Natural killer cell (primary cell): Measurements from ENCODE around the gene CDCA7L. TPM values are rescaled to one million over a fixed set of nuclear protein-coding genes. Genes with fewer than 3 reads are reported as not detected.
A peak's percentile ranks its signal among the peaks of the same experiment; 100 is the strongest.

ENCODE experiments used
- ATAC-seq, 3 donors: fragments of 150-1000 bp in 2 of 3; fragments of 200-7000 bp in 1 of 3; cut with Tn5 transposase; 1 replicate in 1 of 3; 2 replicates in 2 of 3; pipeline ENCODE4 v1.10.0; 2021; ENCODE audit warnings: mild to moderate bottlenecking in 2 of 3, moderate library complexity in 2 of 3
- DNase-seq, 2 donors: peaks; one replicate each; pipeline versions ENCODE4 v3.0.0 to v3.0.0-alpha.2; 2013 to 2021; ENCODE audit warnings: mixed read lengths in 1 of 2
- H3K27ac ChIP-seq: one replicate; pipeline ENCODE4 v1.5.1; 2013; ENCODE audit warnings: mild to moderate bottlenecking, low read length
- H3K27me3 ChIP-seq: one replicate; pipeline ENCODE4 v1.6.1; 2013; ENCODE audit warnings: low read length; ENCODE audit not compliant: control insufficient read depth, insufficient read depth
- H3K36me3 ChIP-seq: one replicate; pipeline ENCODE4 v1.6.1; 2013; ENCODE audit warnings: low read length; ENCODE audit not compliant: control insufficient read depth, insufficient read depth
- H3K4me1 ChIP-seq: one replicate; pipeline ENCODE4 v1.6.1; 2013; ENCODE audit warnings: low read length; ENCODE audit not compliant: control insufficient read depth, insufficient read depth
- H3K4me3 ChIP-seq: one replicate; pipeline ENCODE4 v1.5.1; 2013; ENCODE audit warnings: low read length
- H3K9me3 ChIP-seq: one replicate; pipeline ENCODE4 v1.6.1; 2013; ENCODE audit warnings: low read length; ENCODE audit not compliant: control insufficient read depth, insufficient read depth
- H3K27ac Mint-ChIP-seq, 2 donors: one replicate each; pipeline ENCODE4 v1.8.0; 2022; ENCODE audit warnings: mild to moderate bottlenecking in 2 of 2, mixed read lengths in 2 of 2, moderate library complexity in 1 of 2
- H3K27me3 Mint-ChIP-seq, 2 donors: one replicate each; pipeline ENCODE4 v1.8.0; 2022; ENCODE audit warnings: low read depth in 2 of 2, mixed read lengths in 2 of 2
- H3K36me3 Mint-ChIP-seq: one replicate; pipeline ENCODE4 v1.8.0; 2022; ENCODE audit warnings: mixed read lengths
- H3K4me1 Mint-ChIP-seq, 2 donors: one replicate each; pipeline ENCODE4 v1.8.0; 2022; ENCODE audit warnings: mixed read lengths in 2 of 2
- H3K4me3 Mint-ChIP-seq: one replicate; pipeline ENCODE4 v1.8.0; 2022; ENCODE audit warnings: mild to moderate bottlenecking, moderate library complexity, mixed read lengths
- H3K9me3 Mint-ChIP-seq, 2 donors: one replicate each; pipeline ENCODE4 v1.8.0; 2022; ENCODE audit warnings: mixed read lengths in 2 of 2
- WGBS: methylation state at CpG from one replicate; pipeline ENCODE4 v1.1.7; 2013; ENCODE audit warnings: missing lambda C conversion rate; ENCODE audit not compliant: insufficient coverage; 5-methylcytosine and 5-hydroxymethylcytosine counted together
- intact Hi-C: fragments of 100-400 bp; cut with micrococcal nuclease; formaldehyde crosslinking; loops from one replicate; pipeline ENCODE4 v1.14.2; 2022
- total RNA-seq, 4 donors: library from RNA; stranded (reverse); fragments of 120-200 nt in 1 of 4; gene quantifications; one replicate each; pipeline versions ENCODE4 v1.2.3 to v1.2.4, GENCODE V29; 2013 to 2022
- TF ChIP-seq, protein P1 (sequence below): fragments of 200-600 bp; IDR thresholded peaks from one replicate; pipeline ENCODE4 v1.8.0; 2022; ENCODE audit warnings: antibody characterized with exemption

Gene CDCA7L
- total RNA-seq, 3 donors from 2014 or later (not counting 1 experiment from before 2014, with no cell fraction given) = 3.1 to 5.0 (median 4.5) TPM

DNA sequence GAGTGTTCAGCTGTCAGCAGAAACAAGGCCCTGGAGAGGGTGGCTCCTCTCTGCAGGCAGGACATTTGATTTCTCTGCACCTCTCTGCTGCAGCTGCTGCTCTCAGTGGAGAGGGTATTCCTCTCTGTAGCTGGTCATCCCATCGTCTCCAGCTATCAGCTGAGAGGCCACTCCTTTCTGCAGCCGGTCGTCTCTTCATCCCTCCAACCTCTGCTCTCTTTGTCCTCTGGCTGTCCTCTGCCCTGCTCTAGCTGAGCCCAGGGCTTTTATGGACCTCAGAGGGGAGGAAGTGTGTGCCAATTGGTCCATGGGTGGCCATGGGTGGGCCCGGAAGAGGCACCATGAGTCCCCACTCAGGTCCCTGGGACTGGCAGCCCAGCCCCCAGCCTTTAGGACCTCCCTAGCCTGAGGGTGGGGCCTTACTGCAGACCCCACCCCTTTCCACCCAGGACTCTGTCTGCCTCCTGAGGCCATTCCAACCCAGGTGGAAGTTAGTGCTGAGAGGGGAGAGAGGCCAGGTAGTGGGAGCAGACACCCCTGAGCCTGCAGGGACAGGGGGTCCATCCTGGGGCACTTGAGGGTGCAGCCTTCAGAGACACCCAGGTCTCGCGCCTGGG lies 26.2 kb upstream of the CDCA7L start:
- H3K27ac ChIP-seq = no peak overlapping the region
- 83% methylated on average over 6 of the region's 6 CpGs for whole genome bisulfite sequencing
- intact Hi-C loops = no loop called here
- H3K27ac Mint-ChIP-seq = no peak overlapping the region
- TF ChIP-seq, protein P1, sequence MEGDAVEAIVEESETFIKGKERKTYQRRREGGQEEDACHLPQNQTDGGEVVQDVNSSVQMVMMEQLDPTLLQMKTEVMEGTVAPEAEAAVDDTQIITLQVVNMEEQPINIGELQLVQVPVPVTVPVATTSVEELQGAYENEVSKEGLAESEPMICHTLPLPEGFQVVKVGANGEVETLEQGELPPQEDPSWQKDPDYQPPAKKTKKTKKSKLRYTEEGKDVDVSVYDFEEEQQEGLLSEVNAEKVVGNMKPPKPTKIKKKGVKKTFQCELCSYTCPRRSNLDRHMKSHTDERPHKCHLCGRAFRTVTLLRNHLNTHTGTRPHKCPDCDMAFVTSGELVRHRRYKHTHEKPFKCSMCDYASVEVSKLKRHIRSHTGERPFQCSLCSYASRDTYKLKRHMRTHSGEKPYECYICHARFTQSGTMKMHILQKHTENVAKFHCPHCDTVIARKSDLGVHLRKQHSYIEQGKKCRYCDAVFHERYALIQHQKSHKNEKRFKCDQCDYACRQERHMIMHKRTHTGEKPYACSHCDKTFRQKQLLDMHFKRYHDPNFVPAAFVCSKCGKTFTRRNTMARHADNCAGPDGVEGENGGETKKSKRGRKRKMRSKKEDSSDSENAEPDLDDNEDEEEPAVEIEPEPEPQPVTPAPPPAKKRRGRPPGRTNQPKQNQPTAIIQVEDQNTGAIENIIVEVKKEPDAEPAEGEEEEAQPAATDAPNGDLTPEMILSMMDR = no peak
- ATAC-seq = no peak
- no peak for DNase-seq
- peaks cover 8 to 10% of the 10 kb centered on the region in 2 donors for H3K4me1 Mint-ChIP-seq
- no peaks in the 10 kb centered on the region for H3K36me3 Mint-ChIP-seq
- H3K4me1 ChIP-seq = peaks cover 16% of the 10 kb centered on the region
- H3K36me3 ChIP-seq = no peaks in the 10 kb centered on the region
- no peaks in the 10 kb centered on the region for H3K9me3 ChIP-seq
- no peak overlapping the region for H3K4me3 ChIP-seq
- H3K9me3 Mint-ChIP-seq = no peaks in the 10 kb centered on the region
- peaks cover 5 to 28% of the 10 kb centered on the region in 2 donors for H3K27me3 Mint-ChIP-seq
- H3K27me3 ChIP-seq = no peaks in the 10 kb centered on the region
- no peak overlapping the region for H3K4me3 Mint-ChIP-seq

DNA sequence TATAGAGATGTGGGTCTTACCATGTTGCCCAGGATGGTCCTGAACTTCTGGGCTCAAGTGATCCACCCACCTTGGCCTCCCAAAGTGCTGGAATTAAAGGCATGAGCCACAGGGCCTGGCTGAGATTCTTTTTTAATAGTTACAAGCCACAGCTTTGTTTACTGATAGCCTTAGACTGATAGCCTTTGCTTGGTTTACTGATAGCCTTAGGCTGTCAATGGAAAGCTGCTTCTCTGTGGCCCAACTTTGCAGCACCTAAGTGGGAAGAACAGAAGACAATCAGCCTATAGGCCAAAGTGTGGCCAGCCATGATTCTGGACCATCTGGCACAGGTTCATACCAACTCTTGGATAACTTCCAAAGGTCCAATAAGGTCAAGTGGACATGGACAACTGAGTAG lies 24.1 kb upstream of the CDCA7L start:
- TF ChIP-seq, protein P1 = no peak
- Histone ChIP-seq H3K27me3 (no peaks in the 10 kb centered on the region), H3K4me1 (peaks cover 16% of the 10 kb centered on the region), H3K36me3 (no peaks in the 10 kb centered on the region), H3K27ac (no peak overlapping the region), H3K4me3 (no peak overlapping the region), H3K9me3 (no peaks in the 10 kb centered on the region)
- Mint-ChIP-seq H3K36me3 (no peaks in the 10 kb centered on the region), H3K4me3 (no peak overlapping the region), H3K27ac (no peak overlapping the region), H3K4me1 (peaks cover 8 to 10% of the 10 kb centered on the region in 2 donors), H3K27me3 (peaks cover 8 to 36% of the 10 kb centered on the region in 2 donors), H3K9me3 (no peaks in the 10 kb centered on the region)
- intact Hi-C loops = no loop called here
- DNase-seq (no peak), ATAC-seq (no peak)

DNA sequence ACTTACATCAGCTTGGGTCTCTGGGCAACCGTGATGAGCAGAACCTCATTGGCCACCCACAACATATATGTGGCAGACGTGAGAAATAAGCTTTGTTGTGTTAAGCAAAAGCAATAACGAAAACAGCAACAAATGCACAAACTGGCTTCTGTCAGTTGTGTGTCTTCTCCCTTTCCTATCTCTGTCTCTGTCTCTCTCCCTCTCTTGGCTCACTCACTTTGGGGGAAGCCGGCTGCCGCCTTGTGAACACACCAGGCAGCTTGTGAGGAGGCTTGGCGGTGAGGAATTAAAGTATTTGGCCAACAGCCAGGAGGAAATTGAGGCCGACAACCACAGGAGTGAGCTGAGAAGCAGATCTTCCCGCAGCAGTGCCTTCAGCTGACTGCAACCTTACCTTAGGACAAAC lies 21.9 kb upstream of the CDCA7L start:
- Mint-ChIP-seq H3K27ac (peak overlapping the region in 1 of 2 donors; percentile 80), H3K27me3 (peaks cover 11 to 37% of the 10 kb centered on the region in 2 donors), H3K9me3 (no peaks in the 10 kb centered on the region), H3K36me3 (no peaks in the 10 kb centered on the region), H3K4me3 (peak overlapping the region; percentile 78), H3K4me1 (peaks cover 8 to 10% of the 10 kb centered on the region in 2 donors)
- H3K27ac ChIP-seq = no peak overlapping the region
- peaks cover 16% of the 10 kb centered on the region for H3K4me1 ChIP-seq
- peak; percentile 15 to 62 for DNase-seq
- no peak overlapping the region for H3K4me3 ChIP-seq
- no peaks in the 10 kb centered on the region for H3K36me3 ChIP-seq
- H3K9me3 ChIP-seq = no peaks in the 10 kb centered on the region
- TF ChIP-seq, protein P1 = no peak
- 6% methylated on average over 7 of the region's 8 CpGs for WGBS
- intact Hi-C loops = no loop called here
- ATAC-seq = peak; percentile 51 to 82 (median 61)
- no peaks in the 10 kb centered on the region for H3K27me3 ChIP-seq

DNA sequence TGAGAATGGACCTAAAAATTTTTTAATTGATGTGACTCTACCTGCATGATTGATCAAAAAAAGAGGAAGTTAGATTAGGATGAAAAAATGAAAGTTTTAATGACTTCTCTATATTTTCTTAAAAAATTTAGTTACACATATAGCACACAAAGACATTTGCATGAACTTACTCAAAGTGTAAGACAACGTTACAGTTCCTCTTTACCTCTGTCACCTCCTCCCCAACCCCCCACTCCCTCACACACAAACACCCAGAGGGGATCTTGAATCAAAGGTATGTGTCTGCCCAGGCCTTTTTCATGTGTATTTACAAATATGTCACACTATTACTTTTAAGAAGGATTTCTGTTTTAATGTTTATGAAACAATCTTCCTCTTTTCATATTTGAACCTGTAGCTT lies 20.6 kb upstream of the CDCA7L start:
- H3K27ac ChIP-seq = peak overlapping the region; percentile 17
- Mint-ChIP-seq H3K4me3 (no peak overlapping the region), H3K36me3 (no peaks in the 10 kb centered on the region), H3K27ac (no peak overlapping the region), H3K9me3 (no peaks in the 10 kb centered on the region), H3K27me3 (peaks cover 12 to 30% of the 10 kb centered on the region in 2 donors), H3K4me1 (peaks cover 8 to 10% of the 10 kb centered on the region in 2 donors)
- H3K4me1 ChIP-seq = peaks cover 16% of the 10 kb centered on the region
- TF ChIP-seq, protein P1 = no peak
- H3K27me3 ChIP-seq = no peaks in the 10 kb centered on the region
- H3K36me3 ChIP-seq = no peaks in the 10 kb centered on the region
- H3K4me3 ChIP-seq = no peak overlapping the region
- WGBS = 24% methylated on average over 1 of the region's 1 CpG
- no peaks in the 10 kb centered on the region for H3K9me3 ChIP-seq
- ATAC-seq (no peak), DNase-seq (no peak)
- intact Hi-C loops = no loop called here
